ENCODE results near the gene HOXA7. TPM values are rescaled to one million over a fixed set of nuclear protein-coding genes. Genes with fewer than 3 reads are reported as not detected.

HOXA7 gene
- total and polyA plus RNA-seq, 2 of the 8 experiments (the other 6 are each of a cell fraction or from before 2014, with no cell fraction given) = 0.03 TPM; not detected in 1

DNA sequence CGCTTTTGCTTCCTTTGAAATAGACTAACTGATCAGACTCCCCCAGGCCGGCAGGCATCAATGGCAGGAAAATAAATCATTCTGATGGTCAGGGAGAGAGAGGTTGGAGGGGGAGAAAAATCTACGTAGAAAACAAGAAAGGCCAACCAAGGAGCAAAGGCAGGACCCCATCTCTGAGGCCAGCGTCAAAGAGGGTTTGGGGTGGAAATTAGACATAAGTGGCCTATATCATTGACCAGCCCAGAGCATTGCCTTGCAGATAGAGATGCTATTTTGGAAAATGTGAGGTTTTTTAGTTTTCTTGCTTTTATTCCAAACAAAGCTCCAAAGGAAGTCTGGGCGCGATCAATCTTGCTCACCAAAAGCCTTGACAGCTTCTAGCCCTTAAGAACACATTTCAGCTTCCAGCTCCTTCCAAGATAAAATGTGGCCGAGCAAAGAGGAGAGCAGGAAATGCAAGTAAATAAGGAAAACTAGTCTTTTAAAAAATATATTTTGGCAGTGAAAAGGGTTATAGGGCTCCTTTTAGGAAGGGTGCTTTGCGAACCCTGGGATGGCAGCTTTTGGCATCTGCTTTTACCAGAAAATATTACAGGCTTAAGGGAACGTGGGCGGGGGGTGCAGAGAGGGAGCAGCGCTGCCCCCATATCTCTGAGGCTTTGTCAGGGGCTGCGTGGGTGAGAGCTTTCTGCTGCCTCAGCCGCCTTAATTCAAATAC is 52.0 kb downstream of the HOXA7 start (continued):
- TF ChIP-seq CHD7 (IDR thresholded peaks at IDR 0.05; ENCODE audit: insufficient replicate concordance, low read length) = no peak
- TF ChIP-seq SIX5 (IDR thresholded peaks at IDR 0.05; ENCODE audit: low read depth, low read length) = no peak
- TF ChIP-seq RNF2 (IDR thresholded peaks at IDR 0.05; ENCODE audit: borderline replicate concordance, low read depth, low read length, missing control alignments, poor library complexity, severe bottlenecking) = peak; percentile 78

Measured in H1 (cell line).